NCI-H1436 (cell line): ENCODE results near the gene HOXB9.

ENCODE experiments used
- DNase-seq: peaks from one replicate; lab custom pipeline; 2025; lab: John Stamatoyannopoulos, UW

Gene HOXB9

GRCh38 chr17:48610282-48611211 lies 15.6 kb downstream of the HOXB9 start, which contains the start of gene HOXB7:
TSS of gene HOXB7 (minus strand) at chr17:48611017. CDS start at chr17:48610918, 99 bp downstream.
- peak; percentile 59 for DNase-seq

- DNase-seq = no peak
Measured at GRCh38 chr17:48609759-48610281, 16.3 kb downstream of the HOXB9 start.

GRCh38 chr17:48609033-48609432 lies 17.1 kb downstream of the HOXB9 start:
- DNase-seq = no peak

GRCh38 chr17:48608494-48608834 lies 17.7 kb downstream of the HOXB9 start:
- DNase-seq = no peak

- DNase-seq = no peak
Measured at GRCh38 chr17:48606892-48607614, 19.1 kb downstream of the HOXB9 start.

- DNase-seq = no peak
Measured at GRCh38 chr17:48605991-48606891, 19.9 kb downstream of the HOXB9 start.

GRCh38 chr17:48605409-48605919 lies 20.7 kb downstream of the HOXB9 start:
- DNase-seq = no peak

- no peak for DNase-seq
Measured at GRCh38 chr17:48604770-48605329, 21.3 kb downstream of the HOXB9 start, which contains the start of gene HOXB6. TSS of gene HOXB6 (minus strand) at chr17:48604986. CDS start at chr17:48598150, 6,836 bp downstream.

- no peak for DNase-seq
Measured at GRCh38 chr17:48603959-48604769, 22.0 kb downstream of the HOXB9 start.

GRCh38 chr17:48601539-48602425 lies 24.4 kb downstream of the HOXB9 start:
- no peak for DNase-seq

- DNase-seq = no peak
Measured at GRCh38 chr17:48601207-48601538, 25.0 kb downstream of the HOXB9 start.

- no peak for DNase-seq
Measured at GRCh38 chr17:48600244-48601098, 25.7 kb downstream of the HOXB9 start.

- no peak for DNase-seq
Measured at GRCh38 chr17:48599354-48599753, 26.8 kb downstream of the HOXB9 start.

- DNase-seq = no peak
Measured at GRCh38 chr17:48598736-48599135, 27.4 kb downstream of the HOXB9 start.

- DNase-seq = no peak
Measured at GRCh38 chr17:48597778-48598631, 28.2 kb downstream of the HOXB9 start.

- no peak for DNase-seq
Measured at GRCh38 chr17:48597528-48597777, 28.7 kb downstream of the HOXB9 start.

GRCh38 chr17:48596735-48597527 lies 29.2 kb downstream of the HOXB9 start:
- DNase-seq = no peak
